ENCODE data around the gene UMAD1.

- TF ChIP-seq CTCF (conservative IDR thresholded peaks at IDR 0.05; ENCODE audit: low read depth, low read length) (no peak), POLR2A (IDR thresholded peaks at IDR 0.05; ENCODE audit: low read depth, low read length) (no peak), ELK1 (IDR thresholded peaks at IDR 0.05; ENCODE audit: borderline replicate concordance, low read depth, low read length) (no peak), CEBPB (IDR thresholded peaks at IDR 0.05; ENCODE audit: low read depth, low read length) (no peak), SMC3 (IDR thresholded peaks at IDR 0.05; ENCODE audit: low read depth, low read length) (no peak), RAD21 (IDR thresholded peaks at IDR 0.05; ENCODE audit: low read length) (no peak), MXI1 (IDR thresholded peaks at IDR 0.05; ENCODE audit: borderline replicate concordance, low read depth, low read length) (no peak), BHLHE40 (IDR thresholded peaks at IDR 0.05; ENCODE audit: low read depth, low read length) (no peak), FOS (IDR thresholded peaks at IDR 0.05; ENCODE audit: low read depth, low read length) (no peak)
Observed at GRCh38 chr7:7771452-7771851, 130.9 kb downstream of the UMAD1 start.
